Endodermal cell (in vitro differentiated cells): ENCODE data around the gene EFCAB6. TPM values are rescaled to one million over a fixed set of nuclear protein-coding genes. Genes with fewer than 3 reads are reported as not detected.
A peak's percentile ranks its signal among the peaks of the same experiment; 100 is the strongest.

Experiments
- DNase-seq: peaks from one replicate; pipeline ENCODE4 v3.0.0-alpha.2; 2017
- H3K27ac ChIP-seq: 2 replicates; pipeline ENCODE4 v1.5.1; 2013; ENCODE audit warnings: mild to moderate bottlenecking, low read depth, low read length, moderate library complexity
- H3K27me3 ChIP-seq: 2 replicates; pipeline ENCODE4 v1.6.1; 2013; ENCODE audit warnings: mild to moderate bottlenecking, low read length, moderate library complexity; ENCODE audit not compliant: insufficient read depth, control insufficient read depth, poor library complexity, severe bottlenecking
- H3K36me3 ChIP-seq: 2 replicates; pipeline ENCODE4 v1.7.0; 2013; ENCODE audit warnings: mild to moderate bottlenecking, low read length, moderate library complexity; ENCODE audit not compliant: control insufficient read depth, insufficient read depth
- H3K4me1 ChIP-seq: one replicate; pipeline ENCODE4 v1.7.0; 2013; ENCODE audit warnings: low read length; ENCODE audit not compliant: control insufficient read depth, insufficient read depth
- H3K4me3 ChIP-seq: 2 replicates; pipeline ENCODE4 v1.5.1; 2013; ENCODE audit warnings: mild to moderate bottlenecking, low read length, moderate library complexity
- H3K9ac ChIP-seq: 2 replicates; pipeline ENCODE4 v1.6.1; 2013; ENCODE audit warnings: mild to moderate bottlenecking, low read length, moderate library complexity; ENCODE audit not compliant: poor library complexity, severe bottlenecking; ENCODE audit errors: extremely low read depth
- H3K9me3 ChIP-seq: 2 replicates; pipeline ENCODE4 v1.6.1; 2013; ENCODE audit warnings: mild to moderate bottlenecking, low read length, moderate library complexity; ENCODE audit not compliant: control insufficient read depth
- H3K27ac Mint-ChIP-seq: 2 replicates; pipeline ENCODE4 v1.8.0; 2020; ENCODE audit warnings: mixed read lengths
- H3K27me3 Mint-ChIP-seq: 2 replicates; pipeline ENCODE4 v1.8.0; 2021; ENCODE audit warnings: mild to moderate bottlenecking, mixed read lengths; ENCODE audit not compliant: insufficient read depth
- H3K36me3 Mint-ChIP-seq: 2 replicates; pipeline ENCODE4 v1.8.0; 2020; ENCODE audit warnings: low read depth, mixed read lengths
- H3K4me1 Mint-ChIP-seq: 2 replicates; pipeline ENCODE4 v1.8.0; 2020; ENCODE audit warnings: mixed read lengths
- H3K4me3 Mint-ChIP-seq: 2 replicates; pipeline ENCODE4 v1.8.0; 2020; ENCODE audit warnings: mild to moderate bottlenecking, moderate library complexity, mixed read lengths
- H3K9me3 Mint-ChIP-seq: 2 replicates; pipeline ENCODE4 v1.8.0; 2020; ENCODE audit warnings: mild to moderate bottlenecking, mixed read lengths
- WGBS, 2 experiments: methylation state at CpG; one replicate each; pipeline versions ENCODE4 v1.1.5 to v1.1.7; 2013; ENCODE audit warnings: missing lambda C conversion rate in 2 of 2, mixed read lengths in 1 of 2; ENCODE audit not compliant: insufficient coverage in 1 of 2, insufficient read length in 1 of 2; 5-methylcytosine and 5-hydroxymethylcytosine counted together
- total RNA-seq, 2 donors: library from RNA; stranded (reverse); fragmentation: NEBNext Ultra II Directional in 1 of 2; extraction: Animal tissue kit (Norgen Biotek cat#: 25700) in 1 of 2; gene quantifications; 2 replicates in 1 of 2; 3 replicates in 1 of 2; pipeline ENCODE4 v1.2.1, GENCODE V29; 2021
- TF ChIP-seq, protein P1 (sequence below): fragments of 200-600 bp; sonication (generic); conservative IDR thresholded peaks from 2 replicates; pipeline ENCODE4 v1.5.0; 2021; ENCODE audit warnings: antibody characterized with exemption, mild to moderate bottlenecking

Gene EFCAB6
- total RNA-seq, 2 donors from 2014 or later, result 1.8 to 2.0 TPM

DNA sequence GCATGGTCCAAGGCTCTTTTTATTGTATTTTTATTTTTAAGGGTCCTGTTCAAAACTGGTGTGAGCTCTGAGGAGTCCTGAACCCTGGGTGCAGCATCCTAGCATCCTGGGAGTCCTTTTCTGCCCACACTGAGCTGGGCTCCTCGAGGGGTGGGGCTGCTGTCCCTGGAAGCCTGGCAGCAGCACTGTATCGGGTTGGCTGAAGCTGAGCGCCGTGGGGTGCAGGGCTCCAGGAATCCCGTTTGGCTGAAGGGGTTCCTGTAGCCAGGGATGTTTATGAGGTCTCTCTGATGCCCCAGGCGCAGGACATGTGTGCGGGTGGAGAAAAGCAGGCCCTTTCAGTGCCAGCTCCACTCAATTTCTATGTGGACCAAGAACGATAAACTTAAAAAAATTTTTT is 304.9 kb downstream of the EFCAB6 start:
- Mint-ChIP-seq H3K4me3 (no peak overlapping the region), H3K27me3 (no peaks in the 10 kb centered on the region), H3K27ac (no peak overlapping the region), H3K36me3 (no peaks in the 10 kb centered on the region), H3K4me1 (no peaks in the 10 kb centered on the region), H3K9me3 (no peaks in the 10 kb centered on the region)
- H3K4me3 ChIP-seq, result no peak overlapping the region
- no peaks in the 10 kb centered on the region for H3K27me3 ChIP-seq
- TF ChIP-seq, protein P1, sequence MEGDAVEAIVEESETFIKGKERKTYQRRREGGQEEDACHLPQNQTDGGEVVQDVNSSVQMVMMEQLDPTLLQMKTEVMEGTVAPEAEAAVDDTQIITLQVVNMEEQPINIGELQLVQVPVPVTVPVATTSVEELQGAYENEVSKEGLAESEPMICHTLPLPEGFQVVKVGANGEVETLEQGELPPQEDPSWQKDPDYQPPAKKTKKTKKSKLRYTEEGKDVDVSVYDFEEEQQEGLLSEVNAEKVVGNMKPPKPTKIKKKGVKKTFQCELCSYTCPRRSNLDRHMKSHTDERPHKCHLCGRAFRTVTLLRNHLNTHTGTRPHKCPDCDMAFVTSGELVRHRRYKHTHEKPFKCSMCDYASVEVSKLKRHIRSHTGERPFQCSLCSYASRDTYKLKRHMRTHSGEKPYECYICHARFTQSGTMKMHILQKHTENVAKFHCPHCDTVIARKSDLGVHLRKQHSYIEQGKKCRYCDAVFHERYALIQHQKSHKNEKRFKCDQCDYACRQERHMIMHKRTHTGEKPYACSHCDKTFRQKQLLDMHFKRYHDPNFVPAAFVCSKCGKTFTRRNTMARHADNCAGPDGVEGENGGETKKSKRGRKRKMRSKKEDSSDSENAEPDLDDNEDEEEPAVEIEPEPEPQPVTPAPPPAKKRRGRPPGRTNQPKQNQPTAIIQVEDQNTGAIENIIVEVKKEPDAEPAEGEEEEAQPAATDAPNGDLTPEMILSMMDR, result no peak
- no peak overlapping the region for H3K9ac ChIP-seq
- H3K9me3 ChIP-seq, result no peaks in the 10 kb centered on the region
- H3K27ac ChIP-seq, result no peak overlapping the region
- no peaks in the 10 kb centered on the region for H3K36me3 ChIP-seq
- WGBS, 2 experiments, result 86 to 89% methylated on average over 5 to 8 of the region's 8 CpGs
- H3K4me1 ChIP-seq, result no peaks in the 10 kb centered on the region
- DNase-seq, result no peak

- Mint-ChIP-seq H3K9me3 (no peaks in the 10 kb centered on the region), H3K4me3 (no peak overlapping the region), H3K36me3 (no peaks in the 10 kb centered on the region), H3K4me1 (no peaks in the 10 kb centered on the region), H3K27me3 (no peaks in the 10 kb centered on the region), H3K27ac (no peak overlapping the region)
- no peak overlapping the region for H3K4me3 ChIP-seq
- 75 to 88% methylated on average over 4 to 12 of the region's 12 CpGs for WGBS, 2 experiments
- H3K9me3 ChIP-seq, result no peaks in the 10 kb centered on the region
- TF ChIP-seq, protein P1, result no peak
- no peak overlapping the region for H3K27ac ChIP-seq
- no peaks in the 10 kb centered on the region for H3K27me3 ChIP-seq
- DNase-seq, result peak; percentile 30
- H3K36me3 ChIP-seq, result no peaks in the 10 kb centered on the region
- H3K9ac ChIP-seq, result no peak overlapping the region
- no peaks in the 10 kb centered on the region for H3K4me1 ChIP-seq
Observed at GRCh38 chr22:43506487-43506886, 305.6 kb downstream of the EFCAB6 start.

DNA sequence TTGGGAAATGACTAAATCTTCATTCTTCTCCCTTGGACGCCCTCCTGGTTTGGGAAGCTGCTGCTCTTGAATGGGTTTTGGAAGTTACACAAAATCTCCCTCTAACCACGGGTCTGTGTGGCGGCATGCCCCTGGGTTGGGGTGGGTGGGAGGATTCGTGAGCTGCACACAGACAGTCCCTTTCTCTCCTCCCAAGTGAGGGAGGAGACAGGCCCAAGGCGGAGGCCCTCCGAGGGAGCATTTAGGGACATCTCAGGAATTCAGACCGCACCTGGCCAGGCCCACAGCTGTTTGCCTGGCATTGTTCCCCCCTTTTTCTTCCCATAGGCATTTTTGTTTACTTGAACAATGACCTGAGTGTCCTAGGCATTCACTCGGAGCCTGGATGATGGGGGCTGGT is 306.2 kb downstream of the EFCAB6 start:
- 64 to 80% methylated on average over 1 to 6 of the region's 8 CpGs for WGBS, 2 experiments
- TF ChIP-seq, protein P1, result no peak
- Histone ChIP-seq H3K9ac (no peak overlapping the region), H3K27ac (no peak overlapping the region), H3K4me1 (no peaks in the 10 kb centered on the region), H3K36me3 (no peaks in the 10 kb centered on the region), H3K4me3 (no peak overlapping the region), H3K9me3 (no peaks in the 10 kb centered on the region), H3K27me3 (no peaks in the 10 kb centered on the region)
- Mint-ChIP-seq H3K4me1 (no peaks in the 10 kb centered on the region), H3K9me3 (no peaks in the 10 kb centered on the region), H3K36me3 (no peaks in the 10 kb centered on the region), H3K27me3 (peaks cover 2% of the 10 kb centered on the region), H3K4me3 (no peak overlapping the region), H3K27ac (no peak overlapping the region)
- no peak for DNase-seq
